GM23338 (cell line): Measurements from ENCODE around the gene LZTS3.

ENCODE experiments used
- CREB1 ChIP-seq: fragments of 250-450 bp; sonication (Bioruptor Pico); IDR thresholded peaks from 2 replicates; pipeline ENCODE4 v1.5.0; 2020; ENCODE audit warnings: low read depth, mild to moderate bottlenecking, moderate library complexity
- CTCF ChIP-seq, 2 experiments: fragments of 200-600 bp in 1 of 2; sonication (generic) in 1 of 2; conservative IDR thresholded peaks; 2 replicates each; pipeline versions ENCODE4 v1.5.1 to v1.6.1; 2016 to 2017; ENCODE audit warnings: antibody characterized with exemption in 2 of 2, low read depth in 2 of 2, mild to moderate bottlenecking in 2 of 2, moderate library complexity in 1 of 2
- EZH2 ChIP-seq: fragments of 200-600 bp; sonication (generic); IDR thresholded peaks from one replicate; pipeline ENCODE4 v1.8.0; 2017; ENCODE audit warnings: antibody characterized with exemption, mild to moderate bottlenecking, low read depth; ENCODE audit not compliant: unreplicated experiment
- EZH2phosphoT487 ChIP-seq: fragments of 200-600 bp; sonication (generic); IDR thresholded peaks from one replicate; pipeline ENCODE4 v1.8.1; 2018; ENCODE audit warnings: antibody characterized with exemption; ENCODE audit not compliant: unreplicated experiment
- NANOG ChIP-seq: IDR thresholded peaks from 2 replicates; pipeline ENCODE4 v1.6.1; 2016; ENCODE audit warnings: antibody characterized with exemption, borderline replicate concordance
- POLR2AphosphoS5 ChIP-seq: IDR thresholded peaks from 2 replicates; pipeline ENCODE4 v1.6.1; 2016; ENCODE audit warnings: antibody characterized with exemption, low read depth
- REST ChIP-seq: IDR thresholded peaks from one replicate; pipeline ENCODE4 v1.6.1; 2018; ENCODE audit warnings: antibody characterized with exemption; ENCODE audit not compliant: unreplicated experiment

GRCh38 chr20:3160418-3160817 lies 12.9 kb downstream of the LZTS3 start:
- no peak for TF ChIP-seq CTCF (conservative IDR thresholded peaks at IDR 0.05; ENCODE audit: low read depth in 2 of 2)
- TF ChIP-seq EZH2phosphoT487, result no peak
- TF ChIP-seq POLR2AphosphoS5, result no peak
- TF ChIP-seq NANOG, result no peak
- no peak for TF ChIP-seq EZH2
- no peak for TF ChIP-seq REST
- TF ChIP-seq CREB1, result no peak
